WERI-Rb-1 (cell line): ENCODE data around the gene PDGFRB.

Experiments used
- DNase-seq: peaks from one replicate; pipeline ENCODE4 v3.0.0-alpha.2; 2020
- H3K27ac ChIP-seq: fragments of 250-450 bp; sonication (Bioruptor Pico); 2 replicates; pipeline ENCODE4 v1.5.1; 2020; ENCODE audit warnings: mild to moderate bottlenecking, moderate library complexity
- H3K27me3 ChIP-seq: fragments of 250-450 bp; sonication (Bioruptor Pico); 2 replicates; pipeline ENCODE4 v1.5.1; 2021; ENCODE audit warnings: mild to moderate bottlenecking, low read depth, moderate library complexity; ENCODE audit not compliant: insufficient read depth, severe bottlenecking
- H3K36me3 ChIP-seq: fragments of 250-450 bp; sonication (Bioruptor Pico); 2 replicates; pipeline ENCODE4 v1.5.1; 2020; ENCODE audit warnings: mild to moderate bottlenecking, moderate library complexity
- H3K4me3 ChIP-seq: 2 replicates; pipeline ENCODE4 v1.5.1; 2011; ENCODE audit warnings: low read depth, mild to moderate bottlenecking, control low read depth, low read length
- H3K9me3 ChIP-seq: fragments of 250-450 bp; sonication (Bioruptor Pico); 2 replicates; pipeline ENCODE4 v1.5.1; 2021; ENCODE audit warnings: mild to moderate bottlenecking, moderate library complexity; ENCODE audit not compliant: severe bottlenecking
- CTCF ChIP-seq: IDR thresholded peaks from 2 replicates; pipeline ENCODE4 v1.5.1; 2011; ENCODE audit warnings: low read depth, mild to moderate bottlenecking, control low read depth, inconsistent platforms, low read length

Gene PDGFRB

GRCh38 chr5:150189728-150190502 is 34.3 kb upstream of the PDGFRB start, which contains the start of gene SLC6A7:
SLC6A7 (plus strand) TSS chr5:150190062; CDS start chr5:150190328, 266 bp downstream.
- no peaks in the 10 kb centered on the region for H3K27me3 ChIP-seq

GRCh38 chr5:150189326-150189725 is 33.7 kb upstream of the PDGFRB start:
- no peak for TF ChIP-seq CTCF
- no peaks in the 10 kb centered on the region for H3K27me3 ChIP-seq
- no peak overlapping the region for H3K4me3 ChIP-seq
- no peak for DNase-seq
- H3K27ac ChIP-seq: no peak overlapping the region
- no peaks in the 10 kb centered on the region for H3K36me3 ChIP-seq
- H3K9me3 ChIP-seq: no peaks in the 10 kb centered on the region

More at GRCh38 chr5:150189728-150190502, 34.3 kb upstream of the PDGFRB start, which contains the start of gene SLC6A7:
- H3K36me3 ChIP-seq: no peaks in the 10 kb centered on the region
- no peak within 1 kb of the TSS for H3K4me3 ChIP-seq
- H3K27ac ChIP-seq: no peak within 1 kb of the TSS
- no peaks in the 10 kb centered on the region for H3K9me3 ChIP-seq
- no peak for TF ChIP-seq CTCF
- no peak for DNase-seq

GRCh38 chr5:150188146-150188842 is 32.6 kb upstream of the PDGFRB start:
- H3K27ac ChIP-seq: no peak overlapping the region
- H3K36me3 ChIP-seq: no peaks in the 10 kb centered on the region
- no peak for TF ChIP-seq CTCF
- H3K9me3 ChIP-seq: no peaks in the 10 kb centered on the region
- H3K27me3 ChIP-seq: no peaks in the 10 kb centered on the region
- DNase-seq: no peak
- H3K4me3 ChIP-seq: no peak overlapping the region

GRCh38 chr5:150186897-150187296 is 31.3 kb upstream of the PDGFRB start:
- no peaks in the 10 kb centered on the region for H3K27me3 ChIP-seq

GRCh38 chr5:150186137-150186536 is 30.5 kb upstream of the PDGFRB start:
- Histone ChIP-seq H3K27me3 (no peaks in the 10 kb centered on the region), H3K27ac (no peak overlapping the region), H3K9me3 (no peaks in the 10 kb centered on the region), H3K36me3 (no peaks in the 10 kb centered on the region), H3K4me3 (no peak overlapping the region)
- TF ChIP-seq CTCF: no peak
- no peak for DNase-seq

More at GRCh38 chr5:150186897-150187296, 31.3 kb upstream of the PDGFRB start:
- Histone ChIP-seq H3K27ac (no peak overlapping the region), H3K9me3 (no peaks in the 10 kb centered on the region), H3K36me3 (no peaks in the 10 kb centered on the region), H3K4me3 (no peak overlapping the region)
- no peak for DNase-seq
- TF ChIP-seq CTCF: no peak
